Kidney (tissue), 14 donors: ENCODE results near the gene DTX4. TPM values are rescaled to one million over a fixed set of nuclear protein-coding genes. Genes with fewer than 3 reads are reported as not detected.

Source experiments
- DNase-seq, 5 donors: peaks; one replicate each; pipeline ENCODE4 v3.0.0-alpha.2; 2013 to 2020
- FAIRE-seq: peaks from 2 replicates; lab custom pipeline; 2012; peaks lifted over from hg19 to GRCh38; lab: Jason Lieb, UNC
- H3K27ac ChIP-seq, 2 donors: one replicate each; pipeline ENCODE4 v1.7.0; 2013; ENCODE audit warnings: low read depth in 2 of 2, low read length in 2 of 2, inconsistent platforms in 1 of 2
- H3K27me3 ChIP-seq: one replicate; pipeline ENCODE4 v1.7.1; 2013; ENCODE audit warnings: low read length, inconsistent platforms; ENCODE audit not compliant: control insufficient read depth, insufficient read depth
- H3K36me3 ChIP-seq, 3 donors: one replicate each; pipeline versions ENCODE4 v1.7.0 to v1.7.1; 2013; ENCODE audit warnings: low read length in 3 of 3, control low read depth in 1 of 3, inconsistent platforms in 1 of 3; ENCODE audit not compliant: insufficient read depth in 3 of 3, control insufficient read depth in 2 of 3
- H3K4me1 ChIP-seq, 3 donors: one replicate each; pipeline versions ENCODE4 v1.7.0 to v1.7.1; 2013; ENCODE audit warnings: low read length in 3 of 3, inconsistent platforms in 1 of 3, low read depth in 1 of 3; ENCODE audit not compliant: control insufficient read depth in 2 of 3, insufficient read depth in 2 of 3
- H3K4me3 ChIP-seq, 3 donors: one replicate each; pipeline versions ENCODE4 v1.7.0 to v1.8.1; 2013; ENCODE audit warnings: low read length in 3 of 3, control low read depth in 1 of 3, inconsistent platforms in 1 of 3
- H3K9ac ChIP-seq, 3 donors: one replicate each; pipeline versions ENCODE4 v1.7.0 to v1.7.1; 2013; ENCODE audit warnings: low read length in 3 of 3, control low read depth in 1 of 3, inconsistent platforms in 1 of 3
- H3K9me3 ChIP-seq, 3 donors: one replicate each; pipeline versions ENCODE4 v1.7.0 to v1.7.1; 2013; ENCODE audit warnings: low read length in 3 of 3, control low read depth in 1 of 3, inconsistent platforms in 1 of 3; ENCODE audit not compliant: control insufficient read depth in 2 of 3, insufficient read depth in 1 of 3
- CTCF ChIP-seq: IDR thresholded peaks from 3 replicates; pipeline ENCODE4 v1.5.1; 2012; ENCODE audit warnings: mild to moderate bottlenecking, moderate library complexity, borderline replicate concordance; ENCODE audit not compliant: insufficient read depth; ENCODE audit errors: extremely low read depth
- intact Hi-C: fragments of 100-400 bp; cut with DNase I; formaldehyde crosslinking; loops from one replicate; pipeline ENCODE4 v1.11.1; 2022
- polyA plus RNA-seq: library from polyadenylated mRNA; stranded (reverse); fragments of 350-450 nt; fragmentation: Illumina TruSeq; extraction: RNeasy Lipid Tissue Mini Kit (QIAGEN cat#74804); gene quantifications from one replicate; pipeline ENCODE4 v1.2.3, GENCODE V29; 2014; ENCODE audit warnings: low read depth, low replicate concordance; ENCODE audit not compliant: insufficient read depth
- total RNA-seq: library from RNA; stranded (reverse); fragmentation: NEBNext Ultra II Directional; extraction: Animal tissue kit (Norgen Biotek cat#: 25700); gene quantifications from one replicate; pipeline ENCODE4 v1.2.1, GENCODE V29; 2021
- donor health status: control.
- donor health status: control.
- donor health status: control.
- donor health status: control.
- donor health status: control.
- donor health status: DM: yes; HTN: yes; CAD: no.
- donor health status: Normal renal cell carcinoma (clear cell type).

Gene DTX4
- total and polyA plus RNA-seq, 2 donors from 2014 or later = 7.2 to 21.8 TPM

GRCh38 chr11:59158206-59159068, 13.5 kb upstream of the DTX4 start:
- Histone ChIP-seq H3K27me3 (no peaks in the 10 kb centered on the region), H3K27ac (no peak overlapping the region), H3K9me3 (no peaks in the 10 kb centered on the region), H3K36me3 (no peaks in the 10 kb centered on the region), H3K9ac (no peak overlapping the region), H3K4me3 (peak overlapping the region in 1 of 3 donors; percentile 26), H3K4me1 (no peaks in the 10 kb centered on the region)
- intact Hi-C loops = no loop called here
- FAIRE-seq (no peak), DNase-seq (peak in 4 of 5 donors; percentile 63 to 90 (median 74))
- peak; percentile 85 for TF ChIP-seq CTCF

- Histone ChIP-seq H3K9me3 (no peaks in the 10 kb centered on the region), H3K27ac (no peak overlapping the region), H3K27me3 (no peaks in the 10 kb centered on the region), H3K36me3 (no peaks in the 10 kb centered on the region), H3K4me1 (no peaks in the 10 kb centered on the region), H3K4me3 (no peak overlapping the region), H3K9ac (no peak overlapping the region)
- intact Hi-C loops = no loop called here
- DNase-seq (no peak), FAIRE-seq (no peak)
- TF ChIP-seq CTCF = no peak
These were observed 7.9 kb upstream of the DTX4 start for GRCh38 chr11:59164028-59164427.

GRCh38 chr11:59172345-59173079, 580 bp downstream of the DTX4 start:
- no peaks in the 10 kb centered on the region for H3K36me3 ChIP-seq
- H3K27me3 ChIP-seq = no peaks in the 10 kb centered on the region
- intact Hi-C loops = loop anchor here (5.0 kb wide), 2 partner anchors 35 to 115 kb away; no protein-coding TSS in a partner anchor
- peaks cover 6 to 24% (median 8%) of the 10 kb centered on the region in 3 donors for H3K4me1 ChIP-seq
- FAIRE-seq = no peak
- H3K27ac ChIP-seq = peak overlapping the region; percentile 68 to 81
- no peak for TF ChIP-seq CTCF
- H3K9me3 ChIP-seq = no peaks in the 10 kb centered on the region
- peak overlapping the region; percentile 28 to 67 (median 57) for H3K9ac ChIP-seq
- H3K4me3 ChIP-seq = peak overlapping the region; percentile 73 to 86 (median 77)
- DNase-seq = peak; percentile 54 to 86 (median 60)
